Hematopoietic multipotent progenitor cell treated with erythropoietin and hydrocortisone succinate and interleukin-3 and kit ligand, for 8 days (in vitro differentiated cells): ENCODE data around the gene PMM2.

Source experiments
- DNase-seq: peaks from one replicate; pipeline ENCODE4 v3.0.0-alpha.2; 2015

The PMM2 gene

GRCh38 chr16:8853150-8853549 lies 55.5 kb downstream of the PMM2 start:
- DNase-seq = no peak

GRCh38 chr16:8853611-8854010 lies 56.0 kb downstream of the PMM2 start:
- DNase-seq = no peak

- no peak for DNase-seq
Measured at GRCh38 chr16:8854298-8854948, 56.8 kb downstream of the PMM2 start.

GRCh38 chr16:8855051-8855786 lies 57.6 kb downstream of the PMM2 start:
- no peak for DNase-seq

GRCh38 chr16:8855972-8856371 lies 58.3 kb downstream of the PMM2 start:
- no peak for DNase-seq

- no peak for DNase-seq
Measured at GRCh38 chr16:8858994-8859912, 61.6 kb downstream of the PMM2 start.

- DNase-seq = no peak
Measured at GRCh38 chr16:8859913-8860881, 62.6 kb downstream of the PMM2 start.

GRCh38 chr16:8861563-8862308 lies 64.1 kb downstream of the PMM2 start:
- no peak for DNase-seq

- DNase-seq = no peak
Measured at GRCh38 chr16:8862309-8863130, 64.9 kb downstream of the PMM2 start.

- DNase-seq = peak; percentile 38
Measured at GRCh38 chr16:8863594-8864424, 66.2 kb downstream of the PMM2 start.

- DNase-seq = no peak
Measured at GRCh38 chr16:8864480-8865110, 67.0 kb downstream of the PMM2 start.

GRCh38 chr16:8865145-8865882 lies 67.7 kb downstream of the PMM2 start:
- no peak for DNase-seq

GRCh38 chr16:8866118-8866883 lies 68.7 kb downstream of the PMM2 start:
- DNase-seq = no peak

- no peak for DNase-seq
Measured at GRCh38 chr16:8866884-8867215, 69.2 kb downstream of the PMM2 start.

- peak; percentile 47 for DNase-seq
Measured at GRCh38 chr16:8867216-8867931, 69.7 kb downstream of the PMM2 start.

GRCh38 chr16:8867932-8868415 lies 70.3 kb downstream of the PMM2 start:
- DNase-seq = no peak
